Activated T-helper 1 cell treated with anti-CD3 and anti-CD28 coated beads, Interleukin-2, amount 50 U/mL, for 16 hours (primary cell): Measurements from ENCODE around the gene SP6.

ENCODE experiments used
- DNase-seq, 2 donors: peaks; one replicate each; pipeline ENCODE4 v3.0.0-alpha.2; 2020; ENCODE audit warnings: low read depth in 1 of 2, low spot score in 1 of 2

SP6 gene

DNA sequence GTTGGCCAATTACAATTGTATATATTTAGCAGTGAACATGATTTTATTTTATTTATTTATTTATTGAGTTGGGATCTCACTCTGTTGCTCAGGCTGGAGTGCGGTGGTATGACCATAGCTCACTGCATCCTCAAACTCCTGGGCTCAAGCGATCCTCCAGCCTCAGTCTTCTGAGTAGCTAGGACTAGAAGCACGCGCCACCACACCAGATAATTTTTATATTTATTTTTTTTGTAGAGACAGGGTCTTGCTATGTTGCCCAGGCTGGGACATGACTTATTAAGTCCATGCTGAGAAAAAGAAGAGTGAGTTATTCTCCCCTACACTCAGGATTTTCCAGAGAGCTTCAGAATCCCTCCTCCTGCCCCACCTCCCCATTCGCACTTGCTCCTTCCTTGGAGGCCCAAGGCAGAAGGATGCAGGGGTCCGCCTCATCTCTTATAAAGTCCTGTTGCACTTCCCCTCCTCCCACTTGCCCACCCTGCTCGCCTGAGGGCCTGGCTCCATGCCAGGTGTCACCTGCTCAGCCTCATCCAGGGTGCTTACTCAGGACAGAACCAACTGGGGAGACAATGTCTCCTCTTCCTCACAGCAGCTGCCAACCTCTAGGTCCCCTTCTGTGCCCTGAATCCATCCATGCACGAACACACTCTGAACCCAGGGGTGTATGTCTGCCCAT, 29.0 kb upstream of the SP6 start:
- no peak for DNase-seq

DNA sequence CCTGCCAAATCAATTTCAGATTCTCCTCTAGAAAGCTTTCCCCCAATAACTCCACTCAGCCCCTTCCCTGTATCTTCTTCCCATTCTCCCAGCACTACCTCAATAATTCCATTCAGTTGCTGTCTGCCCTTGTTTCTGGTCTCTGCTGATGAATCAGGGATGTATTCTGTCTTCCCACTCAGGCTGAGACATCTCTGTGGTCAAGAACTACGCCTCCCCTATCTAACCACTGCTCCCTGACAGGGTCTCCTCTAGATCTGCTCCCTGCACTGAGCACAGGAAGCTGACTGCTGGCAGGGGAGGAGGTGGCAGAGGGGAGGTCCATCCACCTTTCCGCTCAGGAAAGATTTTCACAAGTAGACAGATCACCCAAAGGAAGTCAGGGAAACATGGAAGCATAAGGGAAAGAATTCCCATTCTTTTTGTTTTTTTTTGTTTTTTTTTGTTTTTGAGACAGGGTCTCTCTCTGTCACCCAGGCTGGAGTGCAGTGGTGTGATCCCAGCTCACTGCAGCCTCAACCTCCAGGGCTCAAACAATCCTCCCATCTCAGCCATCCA, 28.1 kb upstream of the SP6 start:
- no peak for DNase-seq

DNA sequence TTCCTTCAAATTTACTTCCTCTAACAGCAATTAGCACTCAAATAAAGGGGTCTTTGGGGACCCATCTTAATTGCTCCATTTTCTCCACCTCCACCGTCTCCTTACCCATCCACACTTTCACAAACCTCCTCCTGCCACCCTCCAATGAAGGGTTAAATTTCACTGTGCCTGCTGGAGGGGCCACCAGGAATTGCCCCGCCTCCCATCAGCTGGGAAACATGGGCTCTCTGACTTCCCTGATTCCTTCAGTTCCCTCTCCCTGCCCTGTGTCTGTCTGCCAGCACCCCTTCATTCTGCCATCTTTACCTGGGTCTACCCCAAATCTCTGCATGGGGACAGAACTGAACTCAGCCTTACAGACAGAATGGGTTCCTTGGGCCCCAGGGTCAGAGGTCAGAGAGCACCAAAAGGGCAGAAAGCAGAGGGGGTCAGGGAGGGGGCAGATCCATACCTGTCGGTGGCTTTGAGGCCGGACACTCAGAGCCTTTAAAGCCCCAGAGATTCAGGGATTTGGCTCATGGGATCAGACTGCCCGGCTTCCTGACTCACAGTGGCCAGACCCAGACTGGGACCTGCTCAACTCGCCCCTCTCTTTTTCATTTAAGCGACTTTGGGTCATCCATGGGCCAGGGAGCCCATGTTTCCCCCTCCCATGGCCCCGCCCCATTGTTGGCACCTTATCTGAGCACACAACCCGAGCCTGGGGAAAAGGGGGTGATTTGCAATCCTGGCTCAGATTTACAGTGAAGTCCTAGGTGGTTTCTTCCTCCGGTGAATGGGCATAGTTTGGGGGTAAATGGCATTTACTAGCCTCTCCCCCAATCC, 27.5 kb upstream of the SP6 start:
- DNase-seq: no peak

DNA sequence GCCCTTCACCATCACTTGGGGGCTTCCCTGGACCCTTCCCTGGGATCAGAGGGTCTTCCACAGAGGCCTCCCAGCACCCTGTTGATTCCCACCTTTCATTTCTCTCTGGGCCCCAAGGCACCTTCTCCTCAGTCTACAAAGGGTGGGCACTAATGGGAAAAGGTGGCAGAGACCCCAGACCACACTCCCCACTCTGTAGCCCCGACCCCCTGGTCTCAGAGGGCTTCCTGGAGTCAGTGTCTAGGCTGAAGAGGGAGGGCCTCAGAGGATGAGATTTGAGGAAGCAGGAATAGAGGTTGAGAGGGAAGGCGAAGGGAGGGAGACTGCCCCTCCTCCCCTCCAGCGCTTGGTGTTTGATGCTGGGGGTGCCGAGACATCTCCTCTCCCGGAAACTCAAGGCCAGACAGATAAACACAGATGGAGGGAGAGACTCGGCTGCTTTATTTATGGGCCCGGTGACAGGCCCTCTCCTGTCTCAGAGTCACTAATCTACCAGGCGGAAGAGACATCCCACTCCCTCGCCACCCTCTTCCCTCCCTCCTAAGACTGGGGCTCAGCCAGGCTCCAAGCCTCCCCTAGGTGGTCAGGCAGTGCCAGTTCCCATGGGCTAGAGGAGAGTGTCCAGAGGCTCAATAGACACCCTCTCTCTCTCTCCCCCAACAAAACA, 26.5 kb upstream of the SP6 start:
- DNase-seq: no peak

DNA sequence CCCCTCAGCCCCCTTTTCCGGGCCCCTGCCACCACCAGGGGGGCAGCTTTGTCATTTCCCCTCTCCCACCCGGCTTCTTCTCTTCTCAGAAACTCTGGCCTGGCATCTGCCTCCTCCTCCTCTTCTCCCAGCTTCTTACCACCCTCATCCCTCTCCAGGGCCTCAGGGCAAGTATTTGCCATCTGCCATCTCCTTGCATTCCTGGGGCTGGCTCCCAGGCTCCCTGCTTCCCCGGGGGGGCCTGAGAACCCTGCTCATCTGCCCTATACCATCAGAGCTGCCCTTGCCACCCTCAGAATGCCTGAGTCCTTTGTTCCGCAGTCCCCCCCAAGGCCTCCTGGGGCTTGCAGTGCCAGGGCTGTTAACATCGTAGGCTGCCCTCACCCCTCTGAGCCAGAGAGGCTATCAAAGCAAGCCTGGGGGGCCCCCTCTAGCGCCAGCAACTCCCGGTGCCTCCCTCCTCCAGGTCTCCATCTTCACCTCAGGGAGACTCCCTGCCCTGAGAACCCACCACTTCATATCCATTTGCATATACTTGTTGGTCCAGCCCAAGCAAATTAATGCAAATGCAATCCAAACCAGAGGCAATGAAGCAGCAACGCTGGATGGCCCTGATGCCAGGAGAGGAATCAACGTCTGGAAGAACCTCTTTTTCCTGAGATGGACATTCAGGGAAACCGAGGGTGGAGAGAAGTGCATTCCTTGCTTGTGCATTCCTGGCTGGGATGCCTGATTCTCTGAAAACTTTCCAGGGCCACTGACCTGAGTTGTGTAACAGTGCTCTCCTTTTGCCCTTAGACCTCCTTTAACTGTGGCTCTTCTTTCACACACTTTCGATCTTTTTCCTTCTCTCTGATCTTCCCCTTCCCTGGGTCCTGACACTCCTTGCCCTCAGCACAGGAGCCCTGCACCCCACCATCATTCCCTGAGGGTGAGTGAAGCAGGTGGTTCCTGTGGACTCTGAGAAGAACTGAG, 24.3 kb upstream of the SP6 start:
- DNase-seq: no peak

DNA sequence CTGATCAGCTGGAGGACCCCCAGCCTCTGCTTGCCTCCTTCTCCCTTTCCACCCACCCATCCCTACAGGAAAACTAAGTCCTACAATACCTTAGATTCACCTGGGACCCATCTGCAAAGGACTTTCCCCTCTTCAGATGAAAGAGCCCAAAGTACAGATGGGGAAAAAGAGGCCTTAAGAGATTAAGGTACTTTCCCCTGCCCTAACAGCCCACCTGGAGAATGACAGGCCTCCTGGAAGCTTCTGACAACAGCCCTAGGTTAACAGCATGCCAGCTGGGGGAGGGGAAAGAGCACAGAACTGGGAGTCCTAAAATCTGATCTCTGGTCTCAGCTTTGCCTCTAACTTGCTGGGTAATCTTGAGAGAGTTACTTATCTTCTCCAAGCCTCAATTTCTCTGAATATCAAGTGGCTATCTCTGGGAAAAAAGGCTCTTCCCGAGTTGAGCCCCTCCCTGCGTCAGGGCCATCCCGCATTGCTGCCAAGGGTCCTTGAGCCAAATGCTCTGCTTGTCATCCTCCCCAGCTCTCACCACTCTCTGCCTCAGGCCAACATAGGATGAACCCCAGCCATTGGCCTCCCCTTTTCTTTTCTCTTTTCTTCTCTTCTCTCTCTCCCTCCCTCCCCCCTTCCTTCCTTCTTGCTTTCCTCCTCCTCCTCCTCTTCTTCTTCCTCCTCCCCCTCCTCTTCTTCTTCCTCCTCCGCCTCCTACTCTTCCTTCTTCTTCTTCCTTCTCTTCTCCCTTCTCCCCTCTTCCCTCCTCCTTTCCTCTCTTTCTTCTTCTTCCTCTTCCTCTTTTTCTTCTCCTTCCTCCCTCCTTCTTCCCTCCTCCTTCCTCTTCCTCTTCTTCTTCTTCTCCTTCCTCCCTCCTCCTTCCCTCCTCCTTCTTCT, 22.5 kb upstream of the SP6 start:
- DNase-seq: no peak

DNA sequence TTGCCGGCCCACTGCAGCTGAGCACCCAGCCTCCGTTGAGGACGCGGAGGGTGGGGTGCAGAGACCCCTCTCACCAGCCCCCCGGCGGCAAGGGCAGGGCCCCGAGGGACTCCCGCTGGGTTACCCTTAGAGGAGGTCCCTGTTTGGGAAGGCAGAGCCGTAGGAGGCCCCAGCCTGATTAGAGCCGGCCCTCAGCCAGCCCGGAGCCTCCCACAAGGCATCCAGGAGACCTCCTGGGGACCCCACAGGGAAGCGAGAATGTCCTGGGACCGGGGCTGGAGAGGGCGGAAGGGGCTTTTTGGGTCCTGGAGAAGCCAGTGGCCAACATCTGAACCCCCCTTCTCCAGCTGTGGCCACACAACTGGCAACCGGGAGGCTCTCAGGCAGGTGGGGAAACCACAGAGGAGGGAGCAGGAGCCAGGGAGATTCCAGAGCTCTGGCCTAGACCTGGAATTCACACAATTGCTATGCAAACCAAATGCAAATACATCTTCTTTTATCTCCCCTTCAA, 21.7 kb upstream of the SP6 start:
- DNase-seq: no peak

DNA sequence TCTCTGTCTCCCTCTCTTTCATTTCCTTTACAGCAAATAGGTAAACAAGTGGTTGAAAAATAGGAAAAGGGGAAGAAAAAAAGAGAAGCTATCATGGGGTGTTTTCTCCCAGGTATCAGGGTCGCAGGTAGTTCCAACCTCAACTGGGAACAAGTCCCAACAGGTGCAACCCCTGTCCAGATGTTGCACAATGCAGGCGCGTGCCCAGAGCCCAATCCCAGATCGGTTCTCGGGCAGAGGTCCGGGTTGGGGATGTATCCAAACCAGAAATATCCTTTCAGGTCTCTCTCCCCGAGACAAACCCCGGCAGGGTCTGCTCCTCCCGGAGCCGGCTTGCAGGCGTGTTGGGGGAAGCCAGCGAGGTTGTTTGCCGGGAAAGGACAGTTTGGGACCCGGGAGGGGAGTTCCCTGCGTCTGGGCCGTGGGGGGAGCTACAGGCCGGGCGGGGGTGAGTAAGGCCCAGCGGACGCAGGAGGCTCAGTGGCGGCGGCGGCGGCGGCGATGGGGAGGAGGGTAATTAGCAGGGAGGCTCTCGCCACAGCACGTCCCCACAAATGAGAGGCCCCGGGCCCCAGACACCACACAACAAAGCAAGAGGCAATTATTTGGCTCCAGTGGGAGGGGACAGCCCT, 21.2 kb upstream of the SP6 start:
- DNase-seq: no peak

DNA sequence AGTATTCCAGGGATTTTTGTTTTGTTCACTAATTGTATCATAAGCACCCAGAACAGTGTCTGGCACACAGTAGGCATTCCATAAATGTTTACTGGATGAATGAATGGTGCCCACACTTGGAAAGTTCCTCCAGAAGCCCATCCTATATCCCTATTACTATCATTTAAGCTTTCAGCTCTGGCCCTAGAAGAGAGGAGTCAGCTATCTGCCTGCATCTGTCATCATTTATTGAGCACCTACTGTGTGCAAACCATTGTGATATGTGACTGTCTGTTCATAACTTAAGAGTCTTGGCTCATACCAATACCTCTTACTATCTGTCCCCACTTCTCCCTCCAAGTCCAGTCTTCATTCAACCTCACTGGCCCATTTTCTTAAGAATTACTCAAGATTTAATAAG, 20.1 kb upstream of the SP6 start:
- DNase-seq: no peak

DNA sequence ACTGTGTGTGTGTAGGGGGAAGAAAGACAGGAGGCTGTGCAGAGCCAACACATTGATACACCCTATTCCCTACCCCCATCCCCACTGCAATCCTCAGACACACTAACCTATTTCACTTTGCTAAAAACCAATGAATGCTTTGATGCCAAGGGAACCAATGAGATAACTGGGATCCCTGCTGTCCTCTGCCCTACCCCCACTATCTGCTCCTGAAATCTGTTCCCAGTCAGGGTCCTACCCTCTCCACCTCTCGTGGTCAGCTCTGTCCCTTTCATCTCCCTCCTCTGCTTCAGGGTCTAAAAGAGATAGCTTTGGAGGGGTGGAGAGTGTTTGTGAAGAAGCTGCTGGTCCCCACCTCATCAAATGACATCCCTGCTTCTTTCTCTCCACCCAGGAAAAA, 19.1 kb upstream of the SP6 start:
- DNase-seq: no peak

DNA sequence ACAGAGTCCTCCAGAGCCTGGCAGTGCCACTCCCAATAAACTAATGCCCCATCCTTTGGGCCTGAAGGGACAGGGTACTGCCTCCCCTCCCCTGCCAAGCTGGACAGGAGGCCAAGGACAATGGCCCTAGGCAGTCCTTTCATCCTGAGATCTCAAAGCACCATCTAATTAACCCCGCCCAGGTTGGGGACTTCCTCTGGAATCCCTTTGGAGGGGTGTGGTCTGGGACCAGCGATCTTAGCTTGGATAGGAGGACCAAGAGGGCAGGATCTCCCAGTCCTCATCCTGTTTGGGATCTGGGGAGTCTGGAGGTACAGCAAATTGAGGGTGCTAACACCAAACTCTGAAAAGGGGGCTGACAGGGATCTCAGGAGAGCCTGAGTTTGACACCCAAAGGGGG, 18.2 kb upstream of the SP6 start:
- no peak for DNase-seq

DNA sequence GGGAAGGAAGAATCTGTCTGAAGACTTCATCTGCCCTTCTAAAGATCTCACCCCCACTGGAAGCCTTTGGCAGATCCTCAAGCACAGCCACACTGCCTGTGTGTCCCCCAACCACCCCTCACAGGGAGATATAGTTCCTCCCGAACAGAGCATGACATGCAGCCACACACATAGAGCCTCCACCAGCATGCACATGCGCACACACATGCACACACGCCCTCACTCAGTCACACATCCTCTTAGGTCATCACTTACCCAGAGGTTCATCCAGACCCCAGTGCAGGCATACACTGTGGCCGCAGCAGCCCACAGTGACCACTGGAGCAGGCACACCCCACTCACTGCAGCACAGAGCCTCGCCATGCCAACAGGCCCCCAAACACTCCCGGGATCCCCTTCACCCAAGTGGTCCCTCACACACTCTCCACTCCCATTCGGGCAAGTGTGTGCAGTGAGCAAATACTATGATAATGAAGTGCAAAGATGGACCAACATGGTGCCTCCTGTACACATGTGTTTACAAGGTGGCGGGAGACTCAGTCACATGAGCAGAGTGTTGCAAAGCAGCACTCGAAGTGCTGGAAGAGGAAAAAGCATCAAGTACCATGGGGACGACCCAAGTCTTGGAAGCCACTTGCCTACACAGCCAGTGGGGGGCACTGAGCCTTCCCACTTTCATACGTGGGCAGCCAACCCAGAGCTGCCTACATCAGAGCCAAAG, 17.0 kb upstream of the SP6 start:
- no peak for DNase-seq

DNA sequence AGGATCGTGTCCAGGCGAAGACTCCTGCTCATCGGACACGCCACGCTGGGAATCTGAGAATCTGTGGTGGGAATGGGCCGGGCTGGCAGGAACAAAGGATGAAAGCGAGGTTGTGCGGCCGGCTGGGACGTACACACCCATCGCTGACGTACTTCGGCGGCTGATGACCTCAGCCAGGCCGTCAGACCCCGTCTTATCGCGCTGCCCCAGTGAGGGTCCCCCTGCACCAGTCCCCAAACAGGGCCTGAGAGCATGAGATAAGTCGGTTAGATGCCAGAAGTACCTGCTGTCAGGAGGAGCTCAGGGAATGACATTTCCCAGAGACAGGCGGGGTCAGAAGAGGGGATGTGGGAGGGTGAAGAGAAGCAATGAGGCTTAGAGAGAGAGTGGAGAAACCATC, 16.0 kb upstream of the SP6 start:
- no peak for DNase-seq

DNA sequence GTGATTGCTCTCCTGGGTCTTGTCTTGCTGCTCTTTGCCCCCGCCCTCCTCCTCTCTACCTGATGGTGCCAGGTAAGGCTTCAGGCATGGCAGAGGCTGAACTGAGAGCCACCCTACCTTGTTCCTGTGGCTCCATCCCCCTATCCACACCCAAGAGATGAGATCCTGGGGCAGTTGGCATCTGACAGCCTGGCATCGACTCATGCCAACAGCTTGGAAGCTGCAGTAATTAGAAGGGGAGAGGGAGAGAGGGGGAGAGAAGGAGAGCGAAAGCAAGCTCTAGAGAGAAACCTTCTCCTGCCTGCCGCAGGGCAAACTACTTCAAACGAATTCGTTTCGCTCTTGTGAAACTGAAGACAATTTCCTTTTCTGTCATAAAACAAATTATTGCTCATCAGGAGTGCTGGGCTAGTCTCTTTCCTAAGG, 13.8 kb upstream of the SP6 start:
- DNase-seq: no peak

DNA sequence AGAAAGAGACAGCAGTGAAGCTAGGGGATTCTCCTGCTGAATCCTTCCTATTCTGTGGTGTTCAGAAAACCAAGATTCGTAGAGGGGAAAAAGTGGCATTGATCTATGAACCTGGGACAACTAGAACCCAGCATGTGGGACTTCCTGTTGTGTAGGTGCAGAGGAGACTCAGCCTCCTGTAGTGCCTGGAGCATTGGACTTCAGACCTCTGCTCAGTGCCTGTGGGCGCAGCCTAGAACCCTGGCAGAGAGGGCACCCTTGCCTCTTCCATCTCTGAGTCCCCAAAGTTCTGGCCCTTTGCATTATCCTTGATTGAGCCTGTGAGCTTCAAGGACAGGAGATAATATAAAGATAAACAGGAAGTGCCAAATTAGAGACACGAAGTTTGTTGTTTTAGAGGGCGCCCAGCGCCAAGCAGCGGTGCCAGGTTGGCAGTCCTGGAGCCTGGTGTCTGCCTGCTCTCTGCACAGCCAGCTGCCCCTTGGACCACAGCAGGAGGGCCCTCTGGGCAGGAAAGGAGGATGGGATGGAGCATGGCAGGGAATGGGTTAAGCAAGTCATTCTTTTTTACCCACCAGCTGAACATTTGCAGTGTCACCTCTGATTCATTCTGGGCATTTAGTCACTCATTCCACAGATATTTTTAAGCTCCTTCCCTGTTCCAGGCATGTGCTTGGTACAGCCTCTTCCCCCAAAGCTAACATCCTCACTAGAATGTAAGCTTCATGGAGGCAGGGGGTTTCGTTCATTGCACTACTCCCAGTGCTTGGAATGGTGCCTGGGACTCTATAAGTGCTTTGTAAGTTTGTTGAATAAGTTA, 11.9 kb upstream of the SP6 start:
- DNase-seq: no peak

DNA sequence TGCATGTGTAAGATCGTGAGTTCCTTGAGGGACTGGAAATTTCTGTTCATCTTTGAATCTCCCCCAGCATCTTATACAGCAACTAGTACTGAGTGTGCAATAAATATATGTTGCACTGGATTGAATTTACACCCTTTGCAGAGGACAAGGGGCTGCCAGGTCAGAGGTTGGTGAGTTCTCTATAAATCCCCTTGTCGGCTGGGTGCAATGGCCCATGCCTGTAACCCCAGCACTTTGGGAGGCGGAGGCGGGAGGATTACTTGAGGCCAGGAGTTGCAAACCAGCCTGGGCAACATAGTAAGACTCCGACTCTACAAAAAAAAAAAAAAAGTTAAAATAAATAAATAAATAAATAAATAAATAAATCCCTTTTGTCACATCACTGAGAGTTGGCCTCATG, 9.4 kb upstream of the SP6 start:
- DNase-seq: no peak

DNA sequence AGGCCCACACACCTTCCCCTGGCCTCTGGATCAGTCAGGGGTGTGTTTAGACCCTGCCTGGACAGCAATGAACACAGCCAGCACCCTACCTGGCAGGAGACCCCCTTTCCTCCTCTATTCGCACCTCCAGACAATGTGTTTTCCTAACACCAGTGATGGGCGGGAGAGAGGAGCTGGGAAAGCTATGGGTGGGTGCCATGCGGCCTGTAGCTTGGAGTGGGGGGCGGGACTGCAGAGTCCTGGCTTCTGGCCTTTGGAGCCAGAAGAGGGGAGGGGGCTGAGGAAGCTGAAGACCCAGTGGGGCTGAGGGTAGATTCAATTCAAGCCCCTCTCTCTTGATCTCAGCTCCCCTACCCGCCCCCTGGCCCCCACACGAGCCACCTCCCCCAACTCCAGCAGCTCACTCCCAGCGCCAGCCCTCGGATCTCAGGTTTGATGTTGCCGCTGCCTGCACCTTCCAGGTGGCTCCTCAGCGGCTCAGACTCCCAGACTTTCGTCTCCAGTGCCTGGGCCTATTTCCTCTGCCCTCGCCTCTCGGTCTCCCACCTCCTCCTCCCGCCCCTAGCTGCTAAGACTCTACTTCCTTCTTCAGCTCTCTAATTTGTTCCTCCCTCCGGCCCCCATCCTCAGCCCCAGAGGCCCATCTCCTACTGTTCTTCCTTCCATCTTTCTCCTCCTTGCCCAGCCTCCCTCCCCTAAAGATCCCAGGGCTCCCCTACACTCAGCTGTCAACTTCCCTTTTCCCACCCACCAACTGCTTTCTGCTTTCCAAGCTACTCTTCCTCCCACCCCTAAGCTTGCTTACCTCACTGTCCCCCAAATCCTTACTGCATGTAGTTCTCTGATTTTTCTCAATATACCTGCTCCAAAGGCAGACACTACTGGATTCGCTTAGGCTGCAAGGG, 6.8 kb upstream of the SP6 start:
- no peak for DNase-seq
